DND-41 (cell line): ENCODE data around the gene MRPL36.

Experiments used
- ATAC-seq: fragments of 200-7000 bp; cut with Tn5 transposase; 3 replicates; pipeline ENCODE4 v1.9.1; 2021; ENCODE audit warnings: low read depth; ENCODE audit not compliant: insufficient read depth
- DNase-seq: peaks from one replicate; pipeline ENCODE4 v3.0.0-alpha.2; 2020
- H2AFZ ChIP-seq: 2 replicates; pipeline ENCODE4 v1.6.0; 2012; ENCODE audit warnings: low read depth, low read length
- H3K27ac ChIP-seq: 2 replicates; pipeline ENCODE4 v1.5.1; 2012; ENCODE audit warnings: low read length, inconsistent platforms
- H3K27me3 ChIP-seq: fragments of 200-600 bp; sonication (generic); 2 replicates; pipeline ENCODE4 v1.6.0; 2012; ENCODE audit warnings: low read length, mild to moderate bottlenecking, inconsistent platforms; ENCODE audit not compliant: insufficient read depth, poor library complexity
- H3K36me3 ChIP-seq: 2 replicates; pipeline ENCODE4 v1.5.1; 2012; ENCODE audit warnings: low read length, inconsistent platforms; ENCODE audit not compliant: insufficient read depth
- H3K4me1 ChIP-seq: 2 replicates; pipeline ENCODE4 v1.5.1; 2012; ENCODE audit warnings: mild to moderate bottlenecking, low read length; ENCODE audit not compliant: insufficient read depth
- H3K4me2 ChIP-seq: 2 replicates; pipeline ENCODE4 v1.6.0; 2012; ENCODE audit warnings: mild to moderate bottlenecking, moderate library complexity, low read length, inconsistent platforms; ENCODE audit not compliant: insufficient read depth
- H3K4me3 ChIP-seq, 2 experiments: fragments of 200-600 bp in 1 of 2; shearing (Covaris generic) in 1 of 2; 2 replicates each; pipeline ENCODE4 v1.5.1; 2012 to 2016; ENCODE audit warnings: inconsistent platforms in 2 of 2, low read length in 2 of 2, mild to moderate bottlenecking in 2 of 2, low read depth in 1 of 2, moderate library complexity in 1 of 2
- H3K79me2 ChIP-seq: 2 replicates; pipeline ENCODE4 v1.6.0; 2012; ENCODE audit warnings: low read length, inconsistent platforms; ENCODE audit not compliant: insufficient read depth
- H3K9ac ChIP-seq: 2 replicates; pipeline ENCODE4 v1.6.0; 2012; ENCODE audit warnings: low read depth, mild to moderate bottlenecking, inconsistent platforms, low read length, moderate library complexity
- H3K9me3 ChIP-seq: 2 replicates; pipeline ENCODE4 v1.5.1; 2012; ENCODE audit warnings: low read length, moderate library complexity, mild to moderate bottlenecking, inconsistent platforms; ENCODE audit not compliant: insufficient read depth, severe bottlenecking
- H4K20me1 ChIP-seq: 2 replicates; pipeline ENCODE4 v1.6.0; 2012; ENCODE audit warnings: low read length; ENCODE audit not compliant: insufficient read depth
- CTCF ChIP-seq: IDR thresholded peaks from 2 replicates; pipeline ENCODE4 v1.5.1; 2012; ENCODE audit warnings: borderline replicate concordance, low read length, moderate library complexity, mild to moderate bottlenecking; ENCODE audit not compliant: poor library complexity, severe bottlenecking; ENCODE audit errors: extremely low read depth
- EZH2 ChIP-seq: IDR thresholded peaks from 3 replicates; pipeline ENCODE4 v1.6.1; 2012; ENCODE audit warnings: borderline replicate concordance, low read depth, mild to moderate bottlenecking, moderate library complexity, low read length, inconsistent platforms; ENCODE audit not compliant: severe bottlenecking

MRPL36 gene

GRCh38 chr5:1836891-1837880, 37.5 kb upstream of the MRPL36 start:
- Histone ChIP-seq H4K20me1 (peaks cover 2% of the 10 kb centered on the region; the same call in 1 of the 2 replicates), H3K27ac (no peak overlapping the region), H3K79me2 (no peaks in the 10 kb centered on the region), H3K4me3 (no peak overlapping the region), H3K9me3 (no peaks in the 10 kb centered on the region), H3K27me3 (no peaks in the 10 kb centered on the region), H3K9ac (no peak overlapping the region), H2AFZ (no peak overlapping the region), H3K4me2 (no peak overlapping the region), H3K4me1 (no peaks in the 10 kb centered on the region), H3K36me3 (no peaks in the 10 kb centered on the region)
- TF ChIP-seq CTCF, result no peak
- TF ChIP-seq EZH2, result no peak
- ATAC-seq (no peak), DNase-seq (no peak)

GRCh38 chr5:1836176-1836890, 36.7 kb upstream of the MRPL36 start:
- Histone ChIP-seq H3K9ac (no peak overlapping the region), H3K27me3 (no peaks in the 10 kb centered on the region), H3K4me3 (no peak overlapping the region), H3K36me3 (no peaks in the 10 kb centered on the region), H3K79me2 (no peaks in the 10 kb centered on the region), H4K20me1 (peaks cover 2% of the 10 kb centered on the region; the same call in 1 of the 2 replicates), H3K4me2 (no peak overlapping the region), H2AFZ (no peak overlapping the region), H3K9me3 (no peaks in the 10 kb centered on the region), H3K4me1 (no peaks in the 10 kb centered on the region), H3K27ac (no peak overlapping the region)
- no peak for DNase-seq
- TF ChIP-seq CTCF, result no peak
- TF ChIP-seq EZH2, result no peak
- ATAC-seq, result no peak

GRCh38 chr5:1835431-1835830, 35.8 kb upstream of the MRPL36 start:
- Histone ChIP-seq H4K20me1 (peaks cover under 1% of the 10 kb centered on the region; the same call in 1 of the 2 replicates), H3K79me2 (no peaks in the 10 kb centered on the region), H3K9ac (no peak overlapping the region), H2AFZ (no peak overlapping the region), H3K4me2 (no peak overlapping the region), H3K27me3 (no peaks in the 10 kb centered on the region), H3K36me3 (no peaks in the 10 kb centered on the region), H3K4me1 (no peaks in the 10 kb centered on the region), H3K4me3 (no peak overlapping the region), H3K9me3 (no peaks in the 10 kb centered on the region), H3K27ac (no peak overlapping the region)
- DNase-seq (no peak), ATAC-seq (no peak)
- no peak for TF ChIP-seq EZH2
- no peak for TF ChIP-seq CTCF
